Measurements from ENCODE around the gene TRIML2. TPM values are rescaled to one million over a fixed set of nuclear protein-coding genes. Genes with fewer than 3 reads are reported as not detected.

TRIML2 gene
- total RNA-seq, 4 donors from 2014 or later, result not detected

- DNase-seq (ENCODE audit: low spot score in 2 of 2), result no peak
- no peak overlapping the region for H3K4me3 ChIP-seq (ENCODE audit: low read depth, poor library complexity, severe bottlenecking)
- WGBS, 2 donors, result 73 to 96% methylated on average over 5 of the region's 5 CpGs
- no peak for TF ChIP-seq CTCF (IDR thresholded peaks at IDR 0.05)
- TF ChIP-seq POLR2A (IDR thresholded peaks at IDR 0.05), result no peak
- intact Hi-C loops (cut with DNase I; ENCODE audit: low total_unique reads), result no loop called here
Measured at GRCh38 chr4:188132232-188132631, 22.8 kb upstream of the TRIML2 start.

GRCh38 chr4:188130355-188130754 lies 21.0 kb upstream of the TRIML2 start:
- 87% methylated on average over 4 of the region's 4 CpGs for WGBS, 2 donors
- DNase-seq (ENCODE audit: low spot score in 2 of 2), result no peak
- no peak overlapping the region for H3K4me3 ChIP-seq (ENCODE audit: low read depth, poor library complexity, severe bottlenecking)
- intact Hi-C loops (cut with DNase I; ENCODE audit: low total_unique reads), result no loop called here
- TF ChIP-seq CTCF (IDR thresholded peaks at IDR 0.05), result no peak

DNA sequence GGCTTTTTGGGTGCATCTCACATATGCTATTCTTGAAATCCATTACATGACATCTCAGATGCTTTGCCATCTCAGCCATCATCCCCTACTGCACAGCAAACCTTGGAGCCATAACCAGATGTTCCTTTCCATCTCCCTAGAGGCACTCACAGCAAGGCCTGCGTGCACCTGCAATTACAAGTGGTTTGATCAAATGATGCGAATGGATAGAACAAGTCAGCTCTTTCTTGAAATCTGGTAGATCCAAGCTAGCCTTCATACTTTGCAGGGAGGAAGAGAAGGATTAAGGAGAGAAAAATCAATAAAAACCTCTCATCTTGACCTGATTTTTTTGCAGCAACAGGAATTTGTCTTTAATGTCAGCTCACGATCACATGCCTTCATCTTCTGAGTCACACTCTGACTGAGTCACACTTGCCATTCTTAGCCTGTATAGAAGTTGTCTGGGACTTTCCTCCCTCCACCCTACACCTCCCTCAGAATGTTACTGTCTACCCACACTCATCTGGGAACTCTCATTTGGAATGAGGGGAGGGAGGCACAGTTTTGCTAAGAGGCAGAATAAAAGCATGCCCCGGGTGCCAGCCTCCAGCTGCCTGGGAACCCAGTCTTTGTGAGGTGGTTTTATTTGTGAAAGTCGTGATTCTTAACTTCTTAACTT lies 17.9 kb upstream of the TRIML2 start:
- H3K4me3 ChIP-seq (ENCODE audit: low read depth, poor library complexity, severe bottlenecking), result no peak overlapping the region
- intact Hi-C loops (cut with DNase I; ENCODE audit: low total_unique reads), result no loop called here
- TF ChIP-seq CTCF (IDR thresholded peaks at IDR 0.05), result no peak
- TF ChIP-seq POLR2A (IDR thresholded peaks at IDR 0.05), result no peak
- DNase-seq (ENCODE audit: low spot score in 2 of 2), result no peak
- 46 to 59% methylated on average over 5 of the region's 5 CpGs for WGBS, 2 donors

DNA sequence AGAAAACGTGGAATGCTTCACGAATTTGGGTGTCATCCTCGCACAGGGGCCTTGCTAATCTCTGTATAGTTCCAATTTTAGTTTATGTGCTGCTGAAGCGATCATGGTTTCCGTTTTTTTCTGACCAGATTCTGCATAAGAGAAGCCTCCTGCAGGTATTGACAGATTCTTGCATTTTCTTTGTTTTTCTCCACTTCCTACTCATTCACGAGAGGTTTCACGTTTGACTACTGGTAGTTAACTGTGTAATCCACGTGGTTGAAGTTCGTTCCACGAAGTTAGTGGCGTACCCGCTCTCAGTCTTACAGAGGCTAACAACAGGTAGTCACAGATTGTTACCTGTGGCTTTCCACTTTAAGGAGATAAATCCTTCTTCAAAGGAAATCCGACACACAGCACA lies 12.1 kb upstream of the TRIML2 start:
- H3K4me3 ChIP-seq (ENCODE audit: low read depth, poor library complexity, severe bottlenecking), result no peak overlapping the region
- intact Hi-C loops (cut with DNase I; ENCODE audit: low total_unique reads), result no loop called here
- 66 to 71% methylated on average over 13 of the region's 13 CpGs for WGBS, 2 donors
- DNase-seq (ENCODE audit: low spot score in 2 of 2), result no peak
- TF ChIP-seq POLR2A (IDR thresholded peaks at IDR 0.05) (no peak), CTCF (IDR thresholded peaks at IDR 0.05) (no peak)

- no peak for DNase-seq (ENCODE audit: low spot score in 2 of 2)
- H3K4me3 ChIP-seq (ENCODE audit: low read depth, poor library complexity, severe bottlenecking), result no peak overlapping the region
- intact Hi-C loops (cut with DNase I; ENCODE audit: low total_unique reads), result no loop called here
- WGBS, 2 donors, result 72 to 76% methylated on average over 16 of the region's 16 CpGs
- TF ChIP-seq POLR2A (IDR thresholded peaks at IDR 0.05), result no peak
- TF ChIP-seq CTCF (IDR thresholded peaks at IDR 0.05), result no peak
Measured at GRCh38 chr4:188117631-188118324, 8.4 kb upstream of the TRIML2 start.
